ENCODE data around the gene RAB12.
"Not testable (repeated sequence)": the region's sequence is repeated elsewhere in the genome, so short reads cannot be mapped to it uniquely, and the experiment has no call there.

Gene RAB12

GRCh38 chr18:8647359-8647758 lies 38.1 kb downstream of the RAB12 start:
- not testable (repeated sequence) for DNase-seq (ENCODE audit: low read depth)

DNA sequence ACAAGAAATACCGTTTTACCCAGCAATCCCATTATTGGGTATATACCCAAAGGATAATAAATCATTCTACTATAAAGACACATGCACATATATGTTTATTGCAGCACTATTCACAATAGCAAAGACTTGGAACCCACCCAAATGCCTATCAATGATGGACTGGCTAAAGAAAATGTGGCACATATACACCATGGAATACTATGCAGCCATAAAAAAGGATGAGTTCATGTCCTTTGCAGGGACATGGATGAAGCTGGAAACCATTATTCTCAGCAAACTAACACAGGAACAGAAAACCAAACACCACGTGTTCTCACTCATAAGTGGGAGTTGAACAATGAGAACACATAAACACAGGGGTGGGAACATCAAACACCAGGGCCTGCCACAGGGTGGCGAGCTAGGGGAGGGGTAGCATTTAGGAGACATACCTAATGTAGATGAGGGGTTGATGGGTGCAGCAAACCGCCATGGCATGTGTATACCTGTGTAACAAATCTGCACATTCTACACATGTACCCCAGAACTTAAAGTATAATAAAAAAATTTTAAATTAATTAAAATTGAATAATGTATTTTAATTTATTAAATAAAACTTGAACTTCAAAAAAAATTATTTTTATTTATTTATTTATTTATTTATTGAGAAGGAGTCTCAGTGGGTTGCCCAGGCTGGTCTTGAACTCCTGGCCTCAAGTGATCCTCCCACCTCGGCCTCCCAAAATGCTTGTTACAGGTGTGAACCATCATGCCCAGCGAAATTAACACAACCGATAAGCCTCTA lies 42.4 kb downstream of the RAB12 start:
- DNase-seq (ENCODE audit: low read depth): not testable (repeated sequence)

GRCh38 chr18:8654503-8655451 lies 45.5 kb downstream of the RAB12 start:
- DNase-seq (ENCODE audit: low read depth): no peak

GRCh38 chr18:8656232-8656631 lies 47.0 kb downstream of the RAB12 start:
- DNase-seq (ENCODE audit: low read depth): no peak

DNA sequence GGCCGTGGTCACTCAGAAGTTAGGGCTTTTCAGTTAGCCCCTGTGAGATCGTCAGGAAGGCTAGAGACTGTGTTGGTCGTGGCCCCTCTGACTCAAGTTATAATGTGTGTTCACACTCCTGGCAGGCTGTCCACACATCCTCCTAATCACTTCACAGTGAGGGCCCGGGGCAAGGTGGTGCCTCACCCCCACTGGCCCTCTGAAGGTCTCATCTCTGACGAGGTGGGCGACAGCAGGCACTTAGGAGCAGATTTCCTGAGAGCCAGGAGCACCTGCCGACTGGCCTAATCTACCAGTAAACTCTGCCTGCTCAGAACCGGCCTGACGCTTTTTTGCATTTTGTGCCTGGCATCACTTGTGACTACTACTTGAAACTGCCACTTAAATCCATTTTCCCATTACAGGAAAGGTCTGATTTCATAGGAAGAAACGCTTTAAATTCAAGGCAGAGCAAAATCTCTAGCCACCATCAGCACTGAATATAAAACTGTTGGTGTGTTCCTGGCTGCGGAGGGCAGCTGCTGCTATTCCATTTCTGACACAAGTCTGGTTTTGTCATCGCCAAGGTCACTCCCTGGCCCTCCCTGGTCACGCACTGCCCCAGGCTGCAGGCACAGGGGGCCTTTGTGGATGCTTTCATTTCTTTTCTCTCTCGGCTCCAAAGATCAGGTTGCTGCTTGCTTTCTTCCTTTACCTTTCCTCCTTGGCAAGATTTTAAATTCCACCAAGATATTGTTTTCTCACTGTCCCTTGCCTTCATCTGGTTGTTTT lies 48.0 kb downstream of the RAB12 start:
- no peak for DNase-seq (ENCODE audit: low read depth)

- no peak for DNase-seq (ENCODE audit: low read depth)
Observed at GRCh38 chr18:8657873-8658470, 48.7 kb downstream of the RAB12 start.

- no peak for DNase-seq (ENCODE audit: low read depth)
Observed at GRCh38 chr18:8658858-8659485, 49.7 kb downstream of the RAB12 start.

DNA sequence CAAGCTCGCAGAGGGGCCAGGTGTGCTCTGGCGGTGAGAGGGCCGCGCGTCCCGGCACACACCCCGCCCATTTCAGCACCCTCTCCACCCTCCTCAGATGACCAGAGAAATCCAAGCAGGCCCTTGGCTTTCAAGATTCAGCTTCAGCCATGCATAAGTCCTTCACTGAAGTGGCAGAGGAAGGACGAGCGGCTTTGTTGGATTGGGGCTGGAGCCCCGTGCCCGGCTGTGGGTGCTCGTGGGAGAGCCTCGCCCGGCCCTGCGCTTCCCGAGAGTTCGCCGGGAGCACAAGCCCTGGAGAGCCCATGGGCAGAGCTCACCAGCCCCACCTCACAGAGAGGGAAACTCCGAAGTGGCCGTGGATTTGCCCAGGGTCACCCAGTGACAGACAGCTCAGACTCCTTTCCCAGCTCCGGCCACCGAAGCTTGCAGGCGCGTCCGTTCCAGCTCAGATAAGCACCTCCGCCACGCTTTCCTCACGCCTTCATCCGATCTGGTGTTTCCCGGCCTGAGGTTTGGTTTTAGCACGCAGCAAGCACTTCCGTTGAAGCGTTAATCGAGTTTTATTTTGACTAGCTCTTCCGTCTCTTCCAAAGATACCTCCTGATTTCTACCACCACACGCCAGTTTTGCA lies 50.5 kb downstream of the RAB12 start:
- DNase-seq (ENCODE audit: low read depth): no peak

GRCh38 chr18:8660316-8660715 lies 51.1 kb downstream of the RAB12 start:
- no peak for DNase-seq (ENCODE audit: low read depth)

DNA sequence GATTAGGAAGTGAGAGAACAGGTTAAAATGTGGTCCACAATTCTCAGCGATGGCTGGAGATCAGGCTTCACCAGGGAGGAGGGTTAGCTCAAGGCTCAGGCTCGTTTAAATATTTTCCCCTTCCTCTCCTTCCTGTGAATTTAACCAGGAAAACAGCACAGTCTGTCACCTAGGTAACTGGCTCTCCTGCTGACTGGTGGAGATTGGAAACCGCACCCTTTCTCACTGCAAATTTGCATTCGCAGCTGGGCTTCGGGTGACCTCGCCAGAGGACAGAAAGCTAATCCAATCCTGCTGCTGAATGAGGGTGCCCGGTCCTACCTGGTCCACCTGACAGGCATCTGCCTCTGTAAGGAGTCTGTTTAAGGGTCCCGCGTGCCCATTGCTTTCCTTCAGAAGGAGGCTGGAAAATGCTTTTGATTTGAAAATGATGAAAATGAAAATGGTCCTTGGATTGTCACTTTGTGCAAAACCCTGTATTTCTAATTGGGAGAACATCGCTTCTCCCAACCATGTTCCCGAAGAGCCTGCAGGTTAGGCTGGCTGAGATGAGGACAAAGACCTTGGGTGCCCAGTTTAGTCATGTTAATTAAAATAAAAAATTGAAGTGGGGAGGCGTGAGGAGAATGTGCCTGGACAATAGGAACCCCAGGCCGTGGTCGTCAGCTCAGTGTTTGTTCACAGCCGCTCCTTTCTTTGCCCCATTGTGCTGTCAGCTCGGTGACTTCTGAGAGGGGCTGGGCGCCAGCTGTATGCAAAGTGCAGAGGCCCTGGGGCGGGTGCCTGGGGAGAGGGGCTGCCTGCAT lies 52.7 kb downstream of the RAB12 start:
- DNase-seq (ENCODE audit: low read depth): no peak

- no peak for DNase-seq (ENCODE audit: low read depth)
Observed at GRCh38 chr18:8662560-8663255, 53.5 kb downstream of the RAB12 start.

- DNase-seq (ENCODE audit: low read depth): peak; percentile 46
Observed at GRCh38 chr18:8667846-8668245, 58.6 kb downstream of the RAB12 start.

DNA sequence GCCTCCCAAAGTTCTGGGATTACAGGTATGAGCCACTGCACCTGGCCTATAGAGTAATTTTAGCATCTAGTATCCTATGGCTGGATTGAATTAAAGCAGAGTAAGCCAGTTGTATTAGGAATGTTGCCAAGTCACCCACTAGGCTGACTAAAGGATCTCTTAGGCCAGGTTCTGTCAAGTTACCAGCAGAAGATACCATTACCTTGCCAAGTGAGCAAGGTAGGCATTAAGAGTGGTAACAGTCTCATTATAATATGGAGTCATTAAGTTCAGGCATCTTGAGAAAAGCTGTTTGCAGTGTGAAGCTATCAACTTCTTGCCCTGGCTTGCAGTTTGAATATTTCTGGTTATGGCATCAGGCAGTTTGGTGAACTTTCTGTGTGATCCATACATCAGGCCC lies 59.1 kb downstream of the RAB12 start:
- no peak for DNase-seq (ENCODE audit: low read depth)

- DNase-seq (ENCODE audit: low read depth): no peak
Observed at GRCh38 chr18:8669571-8669970, 60.3 kb downstream of the RAB12 start.

GRCh38 chr18:8673256-8674209 lies 64.3 kb downstream of the RAB12 start:
- no peak for DNase-seq (ENCODE audit: low read depth)

DNA sequence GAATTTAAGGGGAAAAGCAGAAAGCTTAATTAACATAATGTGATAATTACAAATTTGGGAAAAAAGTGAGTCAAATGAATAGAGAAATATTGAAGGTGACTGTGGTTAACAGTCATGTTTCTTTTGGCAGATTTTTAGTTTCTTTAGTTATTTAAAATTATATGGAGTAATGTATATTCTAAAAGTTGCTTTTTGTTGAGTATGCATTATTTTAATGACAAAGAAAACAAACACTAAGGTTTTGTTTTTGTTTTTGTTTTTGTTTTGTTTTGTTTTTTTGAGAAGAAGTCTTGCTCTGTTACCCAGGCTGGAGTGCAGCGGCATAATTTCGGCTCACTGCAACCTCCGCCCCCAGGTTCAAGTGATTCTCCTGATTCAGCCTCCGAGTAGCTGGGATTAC lies 65.8 kb downstream of the RAB12 start:
- DNase-seq (ENCODE audit: low read depth): no peak

- no peak for DNase-seq (ENCODE audit: low read depth)
Observed at GRCh38 chr18:8681196-8681595, 72.0 kb downstream of the RAB12 start.

GRCh38 chr18:8684577-8684976 lies 75.3 kb downstream of the RAB12 start:
- DNase-seq (ENCODE audit: low read depth): no peak

All from non-pigmented ciliary epithelial cell (primary cell).